NCI-H1048 (cell line): ENCODE measurements around the gene TTC36.
"Not testable (repeated sequence)": the region's sequence is repeated elsewhere in the genome, so short reads cannot be mapped to it uniquely, and the experiment has no call there.

Source experiments
- DNase-seq: peaks from one replicate; lab custom pipeline; 2025; lab: John Stamatoyannopoulos, UW

Gene TTC36

GRCh38 chr11:118532091-118532490 is 4.8 kb downstream of the TTC36 start:
- DNase-seq, result no peak

DNA sequence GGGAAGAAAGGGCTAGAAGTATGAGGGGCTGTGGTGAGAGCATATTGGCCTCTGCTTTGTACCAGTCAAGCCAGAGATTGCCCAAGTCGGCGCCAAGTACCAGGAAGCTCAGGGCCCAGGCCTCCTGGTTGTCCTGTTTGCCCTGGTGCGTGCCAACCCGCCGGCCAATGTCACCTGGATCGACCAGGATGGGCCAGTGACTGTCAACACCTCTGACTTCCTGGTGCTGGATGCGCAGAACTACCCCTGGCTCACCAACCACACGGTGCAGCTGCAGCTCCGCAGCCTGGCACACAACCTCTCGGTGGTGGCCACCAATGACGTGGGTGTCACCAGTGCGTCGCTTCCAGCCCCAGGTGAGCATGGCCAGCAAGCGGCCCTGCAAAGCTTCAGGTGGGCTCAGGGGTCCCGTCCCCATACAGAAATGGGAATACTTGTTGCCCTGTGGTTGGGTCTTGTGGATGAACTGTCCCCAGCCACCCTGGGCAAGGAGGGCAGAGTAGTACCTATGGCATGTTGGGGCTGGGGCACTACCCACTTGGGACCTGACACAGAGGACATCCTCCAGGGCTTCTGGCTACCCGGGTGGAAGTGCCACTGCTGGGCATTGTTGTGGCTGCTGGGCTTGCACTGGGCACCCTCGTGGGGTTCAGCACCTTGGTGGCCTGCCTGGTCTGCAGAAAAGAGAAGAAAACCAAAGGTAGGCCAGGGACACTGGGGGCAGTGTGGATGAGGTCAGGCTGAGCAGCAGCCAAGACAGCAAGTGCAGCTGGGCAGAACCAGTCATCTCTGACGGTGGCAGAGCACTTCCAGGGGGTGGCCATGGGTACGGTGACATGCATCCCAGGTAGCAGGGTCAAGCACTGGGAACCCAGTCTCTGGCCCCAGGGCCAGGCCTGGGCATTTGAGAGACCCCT is 5.8 kb downstream of the TTC36 start:
- no peak for DNase-seq

GRCh38 chr11:118533769-118534729 is 6.8 kb downstream of the TTC36 start:
- no peak for DNase-seq

GRCh38 chr11:118535261-118535660 is 8.0 kb downstream of the TTC36 start:
- DNase-seq, result no peak

- no peak for DNase-seq
These were observed 9.5 kb downstream of the TTC36 start for GRCh38 chr11:118536726-118537125.

- no peak for DNase-seq
These were observed 10.2 kb downstream of the TTC36 start for GRCh38 chr11:118537409-118537980.

GRCh38 chr11:118544010-118544646 is 16.9 kb downstream of the TTC36 start:
- no peak for DNase-seq

DNA sequence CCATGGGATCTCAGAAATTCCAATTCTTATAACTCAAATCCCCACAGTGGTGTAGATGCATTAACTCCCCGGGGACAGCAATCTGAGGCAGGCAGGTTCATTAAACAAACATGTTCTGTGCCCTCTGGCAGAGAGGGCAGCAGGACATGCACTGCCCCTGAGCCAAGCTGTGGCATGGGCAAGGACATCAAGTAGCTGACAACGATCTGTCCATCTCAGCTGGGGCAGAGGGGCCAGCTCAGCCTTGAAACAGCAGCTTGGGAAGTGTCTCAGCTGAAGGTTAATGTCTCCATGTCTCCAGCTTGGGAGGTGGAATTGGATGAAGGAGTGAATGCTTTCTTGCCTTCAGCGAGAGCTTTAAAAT is 17.4 kb downstream of the TTC36 start:
- no peak for DNase-seq

GRCh38 chr11:118545533-118545932 is 18.3 kb downstream of the TTC36 start:
- no peak for DNase-seq

- no peak for DNase-seq
These were observed 19.9 kb downstream of the TTC36 start for GRCh38 chr11:118547132-118547531.

- DNase-seq, result no peak
These were observed 25.1 kb downstream of the TTC36 start for GRCh38 chr11:118552341-118552740.

DNA sequence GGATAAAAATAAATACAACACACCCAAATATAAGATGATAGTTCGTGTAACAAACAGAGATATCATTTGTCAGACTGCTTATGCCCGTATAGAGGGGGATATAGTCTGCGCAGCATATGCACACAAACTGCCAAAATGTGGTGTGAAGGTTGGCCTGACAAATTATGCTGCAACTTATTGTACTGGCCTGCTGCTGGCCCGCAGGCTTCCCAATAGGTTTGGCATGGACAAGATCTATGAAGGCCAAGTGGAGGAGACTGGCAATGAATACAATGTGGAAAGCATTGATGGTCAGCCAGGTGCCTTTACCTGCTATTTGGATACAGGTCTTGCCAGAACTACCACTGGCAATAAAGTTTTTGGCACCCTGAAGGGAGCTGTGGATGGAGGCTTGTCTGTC is 33.5 kb downstream of the TTC36 start:
- no peak for DNase-seq

DNA sequence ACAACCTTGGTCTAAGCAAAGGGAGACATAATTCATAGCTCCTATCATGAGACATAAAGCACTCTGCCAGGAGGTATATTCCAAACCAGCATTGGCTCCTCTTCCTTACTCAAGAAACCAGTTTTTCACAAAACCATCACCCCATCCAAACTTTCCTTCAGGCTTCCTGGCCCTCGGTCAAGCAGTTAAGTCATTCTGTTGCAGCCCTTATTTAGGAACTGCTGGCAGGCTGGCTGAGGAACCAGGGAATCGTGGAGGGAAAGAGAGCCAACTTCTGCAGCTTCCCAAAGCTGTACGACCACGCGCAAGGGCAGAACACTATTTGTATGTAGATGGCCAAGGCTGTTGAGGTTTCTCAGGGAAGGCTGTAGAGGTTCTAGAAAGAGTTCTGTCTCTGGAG is 37.8 kb downstream of the TTC36 start:
- no peak for DNase-seq

DNA sequence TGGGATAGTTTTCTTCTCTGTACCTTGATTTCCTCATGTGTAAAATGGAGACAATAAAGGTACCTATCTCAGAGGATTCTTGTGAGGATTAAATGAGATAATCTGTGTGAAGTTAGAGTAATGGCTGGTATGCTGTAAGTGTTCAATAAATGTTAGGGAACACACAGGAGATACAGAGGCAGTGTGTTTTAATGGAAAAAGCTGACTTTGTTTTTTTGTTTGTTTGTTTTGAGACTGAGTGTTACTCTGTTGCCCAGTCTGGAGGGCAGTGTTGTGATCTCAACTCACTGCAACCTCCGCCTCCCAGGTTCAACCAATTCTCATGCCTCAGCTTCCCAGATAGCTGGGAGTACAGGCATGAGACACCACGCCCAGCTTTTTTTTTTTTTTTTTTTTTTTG is 42.4 kb downstream of the TTC36 start:
- DNase-seq, result no peak

DNA sequence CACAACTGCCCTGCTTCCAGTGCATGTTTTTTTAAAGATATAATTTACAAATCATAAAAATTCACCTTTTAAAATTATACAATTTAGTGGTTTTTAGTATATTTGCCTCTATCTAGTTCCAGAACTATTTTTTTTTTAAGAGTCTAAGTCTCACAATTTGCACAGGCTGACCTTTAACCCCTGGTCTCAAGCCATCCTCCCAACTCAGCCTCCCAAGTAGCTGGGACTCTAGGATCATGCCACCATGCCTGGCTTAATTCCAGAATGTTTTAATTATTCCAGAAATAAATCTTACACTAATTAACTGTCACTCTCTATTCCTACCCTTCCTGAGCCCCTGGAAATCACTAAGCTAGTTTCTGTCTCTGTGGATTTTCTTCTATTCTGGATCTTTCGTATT is 43.5 kb downstream of the TTC36 start:
- DNase-seq, result no peak

DNA sequence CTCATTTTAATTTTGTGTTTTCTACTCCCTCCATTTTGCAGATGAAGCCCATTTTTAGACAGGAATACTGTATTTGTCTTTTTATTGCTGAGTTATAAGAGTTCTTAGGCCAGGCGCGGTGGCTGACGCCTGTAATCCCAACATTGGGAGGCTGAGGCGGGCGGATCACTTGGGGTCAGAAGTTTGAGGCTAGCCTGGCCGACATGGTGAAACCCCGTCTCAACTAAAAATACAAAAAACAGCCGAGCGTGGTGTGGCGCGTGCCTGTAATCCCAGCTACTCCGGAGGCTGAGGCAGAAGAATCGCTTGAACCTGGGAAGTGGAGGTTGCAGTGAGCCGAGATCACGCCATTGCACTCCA is 44.4 kb downstream of the TTC36 start:
- not testable (repeated sequence) for DNase-seq

DNA sequence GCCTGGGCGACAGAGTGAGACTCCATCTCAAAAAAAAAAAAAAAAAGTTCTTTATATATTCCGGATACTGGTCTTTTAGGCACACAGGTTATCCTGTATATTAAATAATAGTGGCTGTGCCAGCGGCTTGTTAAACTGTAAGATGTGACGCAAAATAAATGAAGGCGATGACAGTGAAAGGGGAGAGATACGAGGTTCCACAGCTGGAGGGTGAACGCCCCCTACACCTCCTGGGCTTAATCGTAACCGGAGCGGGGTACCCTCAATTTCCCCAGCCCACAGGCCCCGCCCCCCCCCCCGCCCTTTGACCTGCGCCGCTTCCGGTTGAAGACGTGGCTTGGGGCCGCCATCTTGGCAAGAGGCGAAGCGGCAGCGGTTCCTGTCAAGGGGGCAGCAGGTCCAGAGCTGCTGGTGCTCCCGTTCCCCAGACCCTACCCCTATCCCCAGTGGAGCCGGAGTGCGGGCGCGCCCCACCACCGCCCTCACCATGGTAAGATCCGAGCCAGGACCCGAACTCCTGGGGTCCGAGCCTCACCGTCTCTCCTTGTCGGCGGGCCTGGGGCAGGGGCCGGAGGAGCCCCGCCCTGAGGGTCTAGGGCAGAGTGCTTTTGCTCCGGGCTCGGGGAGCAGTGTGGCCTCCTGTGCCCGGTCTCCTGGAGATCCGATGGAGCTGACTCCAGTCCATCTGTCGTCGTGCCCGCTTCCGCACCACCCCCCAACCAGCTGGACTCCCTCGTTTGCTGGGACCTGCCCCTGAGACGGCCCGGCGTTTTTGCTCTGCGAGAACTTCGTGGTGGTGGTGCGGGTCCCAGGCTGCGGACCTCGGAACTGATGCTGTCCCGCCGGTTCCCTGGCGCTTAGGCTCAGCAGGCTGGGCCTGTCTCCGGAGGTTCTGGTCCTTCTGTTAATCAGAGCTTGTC is 45.0 kb downstream of the TTC36 start, which contains the start of gene ARCN1:
Gene ARCN1, plus strand, starts transcription at position 349 of the 920 bp plus-strand sequence. Its CDS starts 139 bp downstream, at position 488.
- DNase-seq, result no peak

DNA sequence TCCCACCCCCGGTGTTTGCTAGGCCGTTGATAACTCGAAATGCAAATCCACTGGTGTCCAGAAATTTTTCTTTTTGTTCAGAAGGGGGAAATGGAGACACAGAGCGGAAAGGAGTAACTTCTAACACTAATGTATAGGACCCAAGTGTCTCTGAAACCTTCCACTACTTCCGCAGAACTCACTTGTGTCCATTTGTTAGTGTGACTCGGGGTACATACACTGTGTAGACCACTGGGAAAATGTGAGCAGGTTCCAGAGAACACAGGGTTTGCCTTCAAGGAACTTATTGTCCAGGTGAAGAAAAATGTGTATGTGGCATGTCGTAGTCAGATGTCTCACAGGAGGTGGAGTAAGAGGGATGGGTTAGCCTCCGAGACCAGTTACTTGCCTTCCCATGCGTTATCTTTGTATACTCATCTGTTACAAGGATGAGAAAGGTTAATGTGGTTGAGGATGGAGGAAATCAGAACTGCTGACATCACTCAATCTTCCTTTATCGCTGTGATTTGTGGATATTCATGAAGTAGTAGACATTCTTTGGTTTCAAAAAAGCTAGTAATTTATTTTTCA is 45.8 kb downstream of the TTC36 start:
- no peak for DNase-seq

GRCh38 chr11:118574636-118575035 is 47.4 kb downstream of the TTC36 start:
- DNase-seq, result no peak

DNA sequence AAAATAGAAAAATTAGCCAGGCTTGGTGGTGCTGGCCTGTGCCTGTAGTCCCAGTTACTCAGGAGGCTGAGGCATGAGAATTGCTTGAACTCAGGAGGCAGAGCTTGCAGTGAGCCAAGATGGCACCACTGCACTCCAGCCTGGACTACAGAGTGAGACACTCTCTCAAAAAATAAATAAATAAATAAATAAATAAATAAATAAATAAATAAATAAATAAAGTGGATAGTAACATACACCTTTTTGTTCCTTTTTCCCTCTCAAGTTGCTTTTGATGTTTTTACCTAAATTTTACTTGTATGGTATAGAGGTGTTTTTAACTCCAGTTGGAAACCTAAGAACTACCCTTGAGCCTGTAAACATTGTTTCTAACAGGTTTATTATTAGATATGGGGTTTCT is 50.7 kb downstream of the TTC36 start:
- not testable (repeated sequence) for DNase-seq
